Activated CD8-positive, alpha-beta T cell treated with anti-CD3 and anti-CD28 coated beads for 36 hours (primary cell): ENCODE results near the gene PDZD2. TPM values are rescaled to one million over a fixed set of nuclear protein-coding genes. Genes with fewer than 3 reads are reported as not detected.

ENCODE experiments used
- ATAC-seq: fragments of 200-7000 bp; cut with Tn5 transposase; one replicate; pipeline ENCODE4 v1.10.0; 2021; ENCODE audit warnings: mild to moderate bottlenecking, moderate library complexity
- CTCF ChIA-PET: fragments of 350-600 bp; sonication (Branson Sonifier 250); formaldehyde crosslinking; loops from one replicate; lab custom pipeline; 2021; ENCODE audit warnings: antibody characterized with exemption; lab: Charles Lee
- POLR2A ChIA-PET: fragments of 350-600 bp; sonication (Branson Sonifier 250); formaldehyde crosslinking; loops from one replicate; lab custom pipeline; 2021; ENCODE audit warnings: antibody characterized with exemption; lab: Charles Lee
- DNase-seq: peaks from one replicate; pipeline ENCODE4 v3.0.0-alpha.2; 2020
- H3K27ac Mint-ChIP-seq: one replicate; pipeline ENCODE4 v1.8.0; 2021; ENCODE audit warnings: mild to moderate bottlenecking, mixed read lengths
- H3K27me3 Mint-ChIP-seq: one replicate; pipeline ENCODE4 v1.8.0; 2021; ENCODE audit warnings: mixed read lengths
- H3K36me3 Mint-ChIP-seq: one replicate; pipeline ENCODE4 v1.8.0; 2021; ENCODE audit warnings: low read depth, mixed read lengths
- H3K4me1 Mint-ChIP-seq: one replicate; pipeline ENCODE4 v1.8.0; 2021; ENCODE audit warnings: low read depth, mixed read lengths
- H3K4me3 Mint-ChIP-seq: one replicate; pipeline ENCODE4 v1.8.0; 2021; ENCODE audit warnings: mild to moderate bottlenecking, moderate library complexity, mixed read lengths
- H3K9me3 Mint-ChIP-seq: one replicate; pipeline ENCODE4 v1.8.0; 2021; ENCODE audit warnings: mixed read lengths
- CTCF ChIP-seq: fragments of 200-600 bp; IDR thresholded peaks from one replicate; pipeline ENCODE4 v1.8.0; 2022; ENCODE audit warnings: antibody characterized with exemption, mild to moderate bottlenecking
- intact Hi-C: fragments of 100-400 bp; cut with micrococcal nuclease; formaldehyde crosslinking; loops from one replicate; pipeline ENCODE4 v1.10.0; 2022
- microRNA-seq: library from miRNA; unstranded; fragments of <30 nt; microRNA quantifications from one replicate; pipeline ENCODE4 v1.2.0, GENCODE V29; 2022; ENCODE audit warnings: borderline microRNAs expressed, borderline replicate concordance
- total RNA-seq, 2 experiments: library from RNA; stranded (reverse); gene quantifications; one replicate each; pipeline ENCODE4 v1.2.3, GENCODE V29; 2021

Gene PDZD2
- total RNA-seq, 2 experiments from 2014 or later, result not detected

- DNase-seq (no peak), ATAC-seq (no peak)
- H3K4me1 Mint-ChIP-seq, result peaks cover 38% of the 10 kb centered on the region
- TF ChIP-seq CTCF, result no peak
- H3K36me3 Mint-ChIP-seq, result peaks cover 28% of the 10 kb centered on the region
- CTCF ChIA-PET, result no interaction called here
- H3K27ac Mint-ChIP-seq, result no peak overlapping the region
- no peaks in the 10 kb centered on the region for H3K9me3 Mint-ChIP-seq
- no peak overlapping the region for H3K4me3 Mint-ChIP-seq
- H3K27me3 Mint-ChIP-seq, result no peaks in the 10 kb centered on the region
- intact Hi-C loops, result no loop called here
- POLR2A ChIA-PET, result no interaction called here
Observed at GRCh38 chr5:32158679-32158975, 519.7 kb downstream of the PDZD2 start.

- Mint-ChIP-seq H3K4me3 (no peak overlapping the region), H3K27ac (no peak overlapping the region), H3K9me3 (no peaks in the 10 kb centered on the region), H3K4me1 (peaks cover 35% of the 10 kb centered on the region), H3K27me3 (no peaks in the 10 kb centered on the region), H3K36me3 (peaks cover 30% of the 10 kb centered on the region)
- TF ChIP-seq CTCF, result no peak
- ChIA-PET CTCF (interaction anchor here (1.0 to 1.2 kb wide), 2 partner anchors 10 to 15 kb away, joined by 3 to 4 read pairs; partner anchors contain the start of gene GOLPH3), POLR2A (interaction anchor here (0.8 kb wide), 1 partner anchor 14 kb away, joined by 4 read pairs; no protein-coding TSS in a partner anchor)
- ATAC-seq (peak; percentile 60), DNase-seq (no peak)
- intact Hi-C loops, result no loop called here
Observed at GRCh38 chr5:32159328-32160072, 520.6 kb downstream of the PDZD2 start.

GRCh38 chr5:32160228-32160627 is 521.3 kb downstream of the PDZD2 start:
- Mint-ChIP-seq H3K27ac (no peak overlapping the region), H3K9me3 (no peaks in the 10 kb centered on the region), H3K36me3 (peaks cover 30% of the 10 kb centered on the region), H3K27me3 (no peaks in the 10 kb centered on the region), H3K4me1 (peaks cover 33% of the 10 kb centered on the region), H3K4me3 (no peak overlapping the region)
- DNase-seq, result no peak
- intact Hi-C loops, result no loop called here
- ChIA-PET CTCF (interaction anchor here (1.2 kb wide), 1 partner anchor 9 kb away, joined by 4 read pairs; no protein-coding TSS in a partner anchor), POLR2A (interaction anchor here (0.8 kb wide), 1 partner anchor 13 kb away, joined by 4 read pairs; no protein-coding TSS in a partner anchor)
- no peak for ATAC-seq
- TF ChIP-seq CTCF, result no peak

Small RNA genes within 50 kb of the gene (microRNA-seq; reads per million reads assigned to microRNA genes)
- not detected for gene MIR4279

Other genes with a start within 250 kb of the PDZD2 start
- 10 to 100 TPM; 57.8 to 61.0 TPM for gene DROSHA, start 107.0 kb upstream of the PDZD2 start, total RNA-seq
- gene C5orf22, start 106.8 kb upstream of the PDZD2 start, total RNA-seq, result 10 to 100 TPM; 19.2 to 23.7 TPM